Stimulated activated CD8-positive, alpha-beta memory T cell treated with anti-CD3 and anti-CD28 coated beads, Interleukin-4, amount 100 ng/mL, for 4 hours (primary cell): ENCODE measurements around the gene FANCC.

Source experiments
- DNase-seq, 2 donors: peaks; one replicate each; pipeline ENCODE4 v3.0.0-alpha.2; 2020; ENCODE audit warnings: low read depth in 2 of 2, low spot score in 1 of 2

Gene FANCC

GRCh38 chr9:95127249-95128176 is 190.0 kb downstream of the FANCC start:
- DNase-seq, result peak; percentile 23 to 30

GRCh38 chr9:95126739-95127138 is 190.8 kb downstream of the FANCC start:
- DNase-seq, result no peak

- DNase-seq, result no peak
These were observed 191.9 kb downstream of the FANCC start for GRCh38 chr9:95125652-95126051.

GRCh38 chr9:95124582-95125367 is 192.7 kb downstream of the FANCC start:
- no peak for DNase-seq

- DNase-seq, result no peak
These were observed 196.6 kb downstream of the FANCC start for GRCh38 chr9:95120781-95121370.

GRCh38 chr9:95118596-95118995 is 198.9 kb downstream of the FANCC start:
- DNase-seq, result no peak

GRCh38 chr9:95116808-95117204 is 200.7 kb downstream of the FANCC start:
- no peak for DNase-seq

- DNase-seq, result no peak
These were observed 201.3 kb downstream of the FANCC start for GRCh38 chr9:95116002-95116807.

- DNase-seq, result no peak
These were observed 202.4 kb downstream of the FANCC start for GRCh38 chr9:95115104-95115503.

GRCh38 chr9:95112436-95113280 is 204.9 kb downstream of the FANCC start:
- no peak for DNase-seq

GRCh38 chr9:95111716-95112115 is 205.8 kb downstream of the FANCC start:
- DNase-seq, result no peak

- DNase-seq, result no peak
These were observed 206.5 kb downstream of the FANCC start for GRCh38 chr9:95110921-95111525.

- DNase-seq, result no peak
These were observed 208.1 kb downstream of the FANCC start for GRCh38 chr9:95109456-95109855.

- no peak for DNase-seq
These were observed 208.7 kb downstream of the FANCC start for GRCh38 chr9:95108777-95109176.

GRCh38 chr9:95107976-95108375 is 209.5 kb downstream of the FANCC start:
- DNase-seq, result no peak

GRCh38 chr9:95107001-95107749 is 210.3 kb downstream of the FANCC start:
- no peak for DNase-seq

- no peak for DNase-seq
These were observed 211.8 kb downstream of the FANCC start for GRCh38 chr9:95105519-95106287.

- DNase-seq, result no peak
These were observed 212.5 kb downstream of the FANCC start for GRCh38 chr9:95104980-95105379.
